HG02623 (cell line): ENCODE measurements around the gene PLGLB2.
A peak's percentile ranks its signal among the peaks of the same experiment; 100 is the strongest.
"Not testable (repeated sequence)": the region's sequence is repeated elsewhere in the genome, so short reads cannot be mapped to it uniquely, and the experiment has no call there.

Experiments
- ATAC-seq: cut with Tn5 transposase; IDR thresholded peaks from one replicate; pipeline ENCODE4 v1.9.1; 2021; ENCODE audit warnings: moderate library complexity; ENCODE audit not compliant: unreplicated experiment

Gene PLGLB2

DNA sequence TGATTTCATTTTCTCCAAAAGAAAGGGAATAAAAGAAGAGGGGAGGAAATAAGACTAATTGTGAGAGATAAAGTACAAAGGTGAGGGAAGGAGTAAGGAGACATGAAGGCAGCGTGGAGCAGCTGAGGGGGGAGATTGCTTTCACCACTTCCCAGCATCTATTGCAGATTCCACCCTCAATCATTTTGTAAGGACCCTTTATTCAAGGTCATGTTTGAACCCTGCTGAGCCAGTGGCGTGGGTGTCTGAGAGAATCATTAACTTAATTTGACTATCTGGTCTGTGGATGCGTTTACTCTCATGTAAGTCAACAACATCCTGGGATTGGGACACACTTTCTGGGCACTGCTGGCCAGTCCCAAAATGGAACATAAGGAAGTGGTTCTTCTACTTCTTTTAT lies at the start of gene PLGLB2:
Gene PLGLB2 (plus strand): TSS at position 297 of the 400 bp plus-strand sequence. CDS start 67 bp downstream, at position 364.
- not testable (repeated sequence) for ATAC-seq

DNA sequence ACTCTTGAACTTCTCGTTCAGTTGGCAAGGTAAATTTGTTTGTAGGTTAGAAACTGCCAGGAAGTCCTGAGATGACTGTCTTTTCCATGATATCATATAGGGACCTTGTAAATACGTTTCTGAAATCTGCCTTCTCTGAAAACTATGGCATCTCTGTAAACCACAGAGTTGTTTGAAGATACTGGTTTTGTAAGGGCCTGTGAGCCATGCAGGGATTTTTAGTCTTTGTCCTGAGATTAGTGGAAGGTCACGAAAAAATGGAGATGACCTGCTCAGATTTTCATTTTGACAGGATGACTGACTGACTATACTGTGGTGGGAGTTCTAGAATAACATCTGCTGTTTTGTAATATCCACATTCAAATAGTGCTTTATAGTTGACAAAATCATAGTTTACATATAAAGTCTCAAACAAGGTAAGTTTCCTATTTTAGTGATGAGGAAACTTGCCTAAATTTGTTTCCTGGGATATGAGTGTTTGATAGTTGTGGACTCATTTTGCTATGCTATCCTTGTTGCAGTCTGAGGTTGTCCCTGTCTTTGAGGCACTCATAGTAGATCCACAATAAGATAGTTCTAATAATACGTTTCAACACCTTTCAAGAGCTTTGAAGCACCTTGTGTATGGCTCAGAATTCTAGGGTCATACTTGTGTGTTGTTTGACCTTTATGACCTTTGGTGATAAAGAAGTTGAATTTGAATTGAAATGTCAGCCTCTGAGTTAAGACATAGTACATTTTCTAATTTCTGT lies 43.1 kb upstream of the PLGLB2 start:
- not testable (repeated sequence) for ATAC-seq

DNA sequence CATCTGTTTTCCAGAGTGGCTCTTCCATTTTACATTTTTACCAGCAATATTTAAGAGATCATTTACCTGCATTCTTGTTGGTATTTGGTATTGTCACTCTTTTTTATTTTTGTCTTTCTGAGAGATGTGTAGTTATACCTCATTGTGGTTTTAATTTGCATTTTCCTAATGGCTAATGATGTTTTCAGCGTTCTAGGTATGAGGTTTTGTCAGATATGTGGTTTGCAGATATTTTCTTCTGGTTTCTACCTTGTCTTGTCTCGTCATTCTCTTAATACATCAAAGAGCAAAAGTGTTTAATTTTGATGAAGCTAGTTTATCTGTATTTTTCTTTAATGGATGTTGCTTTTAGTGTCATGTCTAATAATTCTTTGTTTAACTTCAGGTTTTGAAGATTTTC lies 39.5 kb upstream of the PLGLB2 start:
- ATAC-seq = peak; percentile 48

DNA sequence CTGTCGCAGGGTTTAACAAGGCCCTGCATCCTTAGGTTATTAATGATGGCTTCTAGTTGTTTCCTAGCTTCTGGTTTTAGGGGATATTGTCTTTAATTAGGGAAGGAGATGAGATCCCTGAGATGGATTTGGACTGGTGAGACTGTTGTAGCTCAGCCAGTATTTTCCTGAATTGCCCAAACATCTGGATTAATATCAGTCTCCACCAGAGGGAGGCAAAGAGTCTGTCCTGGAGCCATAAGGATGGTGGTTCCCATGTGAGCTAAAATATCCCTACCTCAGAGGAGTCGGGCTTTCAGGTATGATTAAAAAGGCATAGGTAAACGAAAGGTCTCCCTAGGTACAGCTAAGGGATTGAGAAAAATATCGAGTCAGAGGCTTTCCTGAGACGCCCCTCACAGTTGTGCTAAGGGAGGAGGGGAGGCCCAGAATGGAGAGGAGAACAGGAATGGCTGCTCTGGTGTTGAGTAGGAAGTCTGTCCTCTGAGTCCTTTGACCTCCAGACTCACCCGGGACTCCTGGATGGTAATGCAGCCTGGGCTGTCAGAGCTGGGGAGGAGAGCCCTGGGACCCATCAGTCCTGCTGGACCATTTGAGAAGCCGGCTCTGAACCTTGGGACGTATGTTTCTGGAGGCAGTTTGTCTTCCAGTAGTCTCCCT lies 19.8 kb upstream of the PLGLB2 start:
- ATAC-seq = not testable (repeated sequence)

DNA sequence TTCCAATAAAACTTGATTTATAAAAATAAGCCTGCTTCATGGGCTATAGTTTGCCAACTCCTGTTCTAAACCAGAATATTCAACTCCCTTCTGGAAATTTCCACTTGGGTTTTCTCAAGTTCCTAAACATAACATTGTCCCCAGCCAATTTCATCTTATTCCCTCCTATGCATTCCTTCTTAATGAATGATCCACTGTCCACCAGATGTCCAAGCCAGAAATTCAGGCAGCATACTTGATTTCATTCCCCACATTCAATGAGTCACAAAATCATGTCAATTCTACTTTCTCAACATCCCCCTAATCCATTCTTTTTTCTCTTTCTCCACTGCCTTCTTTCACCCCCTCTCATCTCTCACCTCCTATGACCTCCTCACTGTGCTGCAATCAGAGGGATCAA lies 7.0 kb upstream of the PLGLB2 start:
- not testable (repeated sequence) for ATAC-seq

DNA sequence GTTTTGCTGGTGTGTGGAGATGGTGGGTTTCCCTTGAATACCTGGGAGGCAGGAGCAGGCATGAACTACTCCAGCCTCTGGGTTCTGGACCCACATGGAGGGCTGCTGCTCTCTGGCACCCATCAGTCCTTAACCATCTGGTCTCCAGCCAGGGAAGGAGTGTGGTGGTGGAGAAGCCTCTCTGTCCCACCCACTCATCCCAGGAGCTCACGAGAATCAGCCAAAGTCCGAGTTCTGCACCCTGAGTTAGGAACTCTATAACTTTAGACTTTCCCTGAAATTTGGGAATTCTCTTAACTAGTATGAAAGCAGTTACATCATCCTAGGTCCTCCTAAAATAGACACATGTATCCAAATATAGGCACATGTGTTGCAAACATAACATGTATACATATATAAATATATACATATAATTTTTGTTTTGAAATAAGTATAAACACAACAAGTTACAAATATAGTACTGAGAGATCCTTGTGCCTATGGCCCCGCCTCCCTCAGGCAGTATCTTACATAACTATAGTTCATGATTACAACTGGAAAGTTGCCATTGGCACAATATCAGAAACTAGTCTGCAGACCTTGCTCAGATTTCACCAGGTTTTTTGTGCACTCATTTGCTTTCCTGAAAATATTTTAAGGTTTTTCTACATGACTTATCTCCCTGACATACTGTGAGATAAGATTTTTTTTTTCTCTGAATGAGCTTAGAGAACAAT lies 5.3 kb upstream of the PLGLB2 start:
- ATAC-seq = not testable (repeated sequence)

DNA sequence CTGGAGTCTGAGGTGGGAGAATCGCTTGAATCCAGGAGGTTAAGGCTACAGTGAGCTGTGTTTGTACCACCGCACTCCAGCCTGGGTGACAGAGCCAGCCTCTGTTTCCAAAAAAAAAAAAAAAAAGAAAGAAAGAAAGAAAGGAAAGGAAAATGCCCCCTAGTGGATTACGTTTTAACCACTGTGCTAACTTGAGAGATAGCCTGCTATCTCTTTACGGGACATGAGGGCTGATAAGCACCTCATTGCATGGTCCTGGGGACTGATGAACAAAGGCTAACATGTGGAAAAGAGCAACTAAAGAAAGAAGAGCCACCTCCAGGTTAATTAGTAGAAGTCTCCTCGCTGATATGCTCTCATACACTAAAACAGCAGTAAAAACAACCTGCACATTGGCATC lies 4.2 kb upstream of the PLGLB2 start:
- ATAC-seq = not testable (repeated sequence)

DNA sequence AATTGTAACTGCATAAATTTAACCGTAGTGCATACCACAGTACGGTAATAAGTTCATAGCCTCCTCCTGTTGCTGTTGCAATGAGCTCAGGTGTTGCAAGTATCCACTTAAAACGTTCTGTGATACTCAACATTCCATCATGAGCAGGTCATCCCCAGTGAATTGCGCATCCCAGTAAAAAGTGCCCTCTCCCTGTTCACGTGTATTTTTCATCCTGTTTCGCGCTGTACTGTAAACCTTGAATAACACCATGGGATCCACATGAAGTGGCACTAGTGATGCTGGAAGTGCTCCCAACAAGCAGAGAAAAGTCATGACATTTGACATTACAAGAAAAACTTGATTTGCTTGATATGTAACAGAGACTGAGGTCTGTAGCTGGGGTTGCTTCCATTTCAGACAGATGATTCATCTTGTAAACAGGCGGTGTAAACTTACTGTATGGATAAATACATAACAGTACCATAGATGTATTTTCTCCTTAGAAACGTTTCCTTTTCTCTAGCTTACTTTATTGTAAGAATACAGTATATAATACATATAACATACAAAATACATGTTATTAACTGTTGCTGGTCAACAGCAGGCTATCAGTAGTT lies 2.4 kb upstream of the PLGLB2 start:
- not testable (repeated sequence) for ATAC-seq

DNA sequence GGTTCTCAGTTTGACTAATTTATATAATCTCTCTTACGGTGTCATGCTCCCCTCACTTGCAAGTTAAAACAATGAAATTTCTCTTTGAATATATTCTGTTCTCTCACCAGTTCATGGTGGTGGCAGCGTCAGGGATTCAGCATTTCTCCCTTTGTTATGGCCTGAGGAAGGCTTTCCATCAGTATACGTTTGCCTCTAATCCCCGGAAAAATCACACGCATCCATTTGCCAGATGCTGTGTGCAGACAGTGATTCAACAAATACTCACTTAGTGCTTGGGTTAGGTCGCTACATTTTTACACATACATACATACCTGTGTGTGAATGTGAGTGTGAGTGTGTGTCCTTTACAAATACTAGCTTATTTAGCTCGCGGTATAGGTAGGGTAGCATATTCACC lies 637 bp downstream of the PLGLB2 start:
- ATAC-seq = not testable (repeated sequence)

DNA sequence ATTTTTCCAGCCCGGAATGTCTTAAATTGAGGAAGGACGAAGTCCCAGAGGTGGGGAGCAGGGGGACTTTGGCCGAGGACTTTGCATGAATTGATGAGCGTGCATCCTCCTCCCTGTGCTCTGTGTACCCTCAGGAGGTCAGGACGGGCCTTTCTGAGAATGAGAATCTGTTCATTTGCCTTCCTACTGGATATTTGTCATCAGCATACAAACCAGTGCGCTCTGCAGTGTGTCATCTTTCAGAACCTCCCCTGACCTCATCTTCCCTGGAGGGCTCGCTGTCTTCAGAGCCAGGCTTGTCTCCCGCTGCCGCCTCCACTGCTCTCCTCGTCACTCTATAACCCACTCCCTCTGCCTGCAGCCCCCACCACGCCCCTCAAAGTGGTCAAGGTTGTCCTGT lies 2.7 kb downstream of the PLGLB2 start:
- not testable (repeated sequence) for ATAC-seq

DNA sequence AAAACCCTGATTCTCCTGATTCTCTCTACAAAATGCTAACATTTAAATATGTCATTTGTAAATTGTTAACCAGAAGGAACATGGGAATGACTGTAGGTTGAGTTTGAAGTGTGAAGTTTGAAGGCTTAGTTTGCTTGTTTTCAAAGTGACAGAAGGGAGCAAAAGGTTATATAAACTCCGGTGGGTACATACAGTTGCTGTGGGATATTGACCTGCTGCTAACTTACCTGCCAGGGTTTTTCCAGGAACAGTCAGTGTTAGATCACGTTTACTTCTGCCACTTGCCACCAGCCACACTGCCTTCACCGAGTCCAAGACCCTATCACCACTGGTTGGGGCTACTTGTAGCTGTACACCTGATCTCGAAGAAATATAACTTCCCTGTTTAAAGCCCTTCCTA lies 6.9 kb downstream of the PLGLB2 start:
- ATAC-seq = not testable (repeated sequence)
